Activated B cell treated with CpG ODN at 0.5 μM for 24 hours (primary cell): ENCODE measurements around the gene RASGEF1C. TPM values are rescaled to one million over a fixed set of nuclear protein-coding genes. Genes with fewer than 3 reads are reported as not detected.
A peak's percentile ranks its signal among the peaks of the same experiment; 100 is the strongest.

Source experiments
- ATAC-seq: fragments of 200-7000 bp; cut with Tn5 transposase; one replicate; pipeline ENCODE4 v1.10.0; 2021; ENCODE audit warnings: low read depth, mild to moderate bottlenecking, moderate library complexity
- CTCF ChIA-PET: fragments of 350-600 bp; sonication (Branson Sonifier 250); formaldehyde crosslinking; loops from one replicate; lab custom pipeline; 2021; ENCODE audit warnings: antibody characterized with exemption; lab: Charles Lee
- POLR2A ChIA-PET: fragments of 350-600 bp; sonication (Branson Sonifier 250); formaldehyde crosslinking; loops from one replicate; lab custom pipeline; 2021; ENCODE audit warnings: antibody characterized with exemption; lab: Charles Lee
- DNase-seq: peaks from one replicate; pipeline ENCODE4 v3.0.0; 2022
- H3K27ac Mint-ChIP-seq: one replicate; pipeline ENCODE4 v1.8.0; 2020; ENCODE audit warnings: mixed read lengths
- H3K27me3 Mint-ChIP-seq: one replicate; pipeline ENCODE4 v1.8.0; 2021; ENCODE audit warnings: mixed read lengths
- H3K36me3 Mint-ChIP-seq: one replicate; pipeline ENCODE4 v1.8.0; 2021; ENCODE audit warnings: low read depth, mixed read lengths
- H3K4me1 Mint-ChIP-seq: one replicate; pipeline ENCODE4 v1.8.0; 2021; ENCODE audit warnings: mixed read lengths
- H3K4me3 Mint-ChIP-seq: one replicate; pipeline ENCODE4 v1.8.0; 2020; ENCODE audit warnings: mild to moderate bottlenecking, mixed read lengths
- H3K9me3 Mint-ChIP-seq: one replicate; pipeline ENCODE4 v1.8.0; 2020; ENCODE audit warnings: mixed read lengths
- CTCF ChIP-seq: fragments of 200-600 bp; IDR thresholded peaks from one replicate; pipeline ENCODE4 v1.8.0; 2022; ENCODE audit warnings: antibody characterized with exemption, mild to moderate bottlenecking
- intact Hi-C: fragments of 100-400 bp; cut with micrococcal nuclease; formaldehyde crosslinking; loops from one replicate; pipeline ENCODE4 v1.15.1; 2024
- total RNA-seq: library from RNA; stranded (reverse); gene quantifications from 2 replicates; pipeline ENCODE4 v1.2.3, GENCODE V29; 2022

The RASGEF1C gene
- total RNA-seq, 1 donor from 2014 or later, result not detected

DNA sequence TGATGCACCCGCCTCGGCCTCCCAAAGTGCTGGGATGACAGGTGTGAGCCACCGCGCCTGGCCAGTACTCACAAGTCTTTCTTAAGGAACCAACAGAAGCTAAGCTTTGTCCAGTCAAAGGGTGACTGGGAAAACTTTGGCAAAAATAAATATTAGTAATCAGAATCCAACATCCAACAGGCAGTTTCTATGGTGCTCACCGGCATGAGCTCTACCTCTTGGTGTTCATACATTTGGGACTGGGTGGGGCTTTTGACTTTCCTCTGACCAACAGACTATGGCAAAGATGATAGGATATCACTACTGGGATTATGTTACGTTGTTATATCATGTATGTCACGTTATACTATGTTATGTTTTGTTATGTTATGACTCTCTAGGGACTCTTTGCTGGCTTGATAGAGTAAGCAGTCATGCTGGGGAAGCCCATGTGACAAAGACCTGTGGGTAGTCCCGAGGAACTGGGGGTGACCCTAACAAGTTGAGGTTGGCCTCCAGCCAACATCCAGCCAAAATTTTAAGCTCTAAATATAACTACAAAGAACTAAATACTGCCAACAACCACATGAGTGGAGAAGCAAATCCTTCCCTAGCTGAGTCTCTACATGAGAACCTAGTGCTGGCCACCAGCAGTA is 6.0 kb downstream of the RASGEF1C start:
- intact Hi-C loops, result no loop called here
- H3K4me3 Mint-ChIP-seq, result no peak overlapping the region
- ChIA-PET POLR2A (no interaction called here), CTCF (no interaction called here)
- no peak for TF ChIP-seq CTCF
- no peaks in the 10 kb centered on the region for H3K9me3 Mint-ChIP-seq
- H3K4me1 Mint-ChIP-seq, result peaks cover 1% of the 10 kb centered on the region
- no peak overlapping the region for H3K27ac Mint-ChIP-seq
- DNase-seq, result no peak
- H3K27me3 Mint-ChIP-seq, result peaks cover 21% of the 10 kb centered on the region
- H3K36me3 Mint-ChIP-seq, result no peaks in the 10 kb centered on the region
- ATAC-seq, result no peak

DNA sequence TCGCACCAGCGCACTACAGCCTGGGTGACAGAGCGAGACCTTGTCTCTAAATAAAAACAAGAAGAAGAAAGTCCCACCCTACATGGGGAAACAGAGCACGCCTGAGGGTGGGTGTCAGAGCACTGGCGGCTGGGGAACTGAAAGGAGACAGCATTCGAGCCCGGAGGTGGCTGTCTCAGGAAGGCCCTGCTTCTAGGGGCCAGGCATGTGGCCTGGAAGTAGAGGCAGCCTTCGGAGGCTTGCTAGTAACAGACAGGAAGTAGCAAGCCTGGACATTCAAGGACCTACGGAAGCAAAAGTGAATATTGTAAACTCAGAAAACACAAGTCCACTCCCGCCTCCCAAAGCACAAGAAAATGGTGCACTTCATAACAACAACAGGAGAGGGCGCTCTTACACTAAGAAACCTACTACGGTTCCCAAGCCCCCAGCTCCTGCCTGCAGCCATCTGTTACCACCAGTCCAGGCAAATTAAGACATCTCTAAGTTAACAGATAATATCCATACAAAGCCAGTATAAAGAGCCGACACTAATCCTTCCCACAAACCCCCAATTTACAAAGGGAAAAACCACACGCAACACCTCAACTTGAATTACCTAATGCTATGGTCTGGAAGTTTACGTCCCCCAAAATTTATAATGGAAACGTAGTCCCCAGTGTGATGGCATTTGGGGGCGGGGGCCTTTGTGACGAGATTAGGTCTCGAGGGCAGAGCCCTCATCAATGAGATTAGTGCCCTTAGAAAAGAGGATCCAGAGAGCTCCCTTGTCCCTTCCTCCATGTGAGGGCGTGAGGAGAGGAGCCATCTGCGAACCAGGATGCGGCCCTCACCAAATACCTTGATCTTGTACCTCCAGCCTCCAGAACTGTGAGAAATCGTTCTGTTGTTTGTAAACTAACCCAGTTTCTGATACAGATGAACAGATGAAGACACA is 7.7 kb downstream of the RASGEF1C start:
- Mint-ChIP-seq H3K9me3 (no peaks in the 10 kb centered on the region), H3K4me1 (no peaks in the 10 kb centered on the region), H3K27me3 (peaks cover 7% of the 10 kb centered on the region), H3K36me3 (no peaks in the 10 kb centered on the region), H3K27ac (no peak overlapping the region), H3K4me3 (no peak overlapping the region)
- no peak for ATAC-seq
- CTCF ChIA-PET, result interaction anchor here (1.3 kb wide), 1 partner anchor 127 kb away, joined by 3 read pairs; no protein-coding TSS in a partner anchor
- intact Hi-C loops, result no loop called here
- POLR2A ChIA-PET, result no interaction called here
- DNase-seq, result no peak
- no peak for TF ChIP-seq CTCF

- ATAC-seq, result no peak
- intact Hi-C loops, result no loop called here
- peaks cover 4% of the 10 kb centered on the region for H3K27me3 Mint-ChIP-seq
- H3K9me3 Mint-ChIP-seq, result no peaks in the 10 kb centered on the region
- POLR2A ChIA-PET, result no interaction called here
- H3K27ac Mint-ChIP-seq, result no peak overlapping the region
- no peaks in the 10 kb centered on the region for H3K36me3 Mint-ChIP-seq
- no peak for DNase-seq
- CTCF ChIA-PET, result no interaction called here
- no peak for TF ChIP-seq CTCF
- H3K4me1 Mint-ChIP-seq, result no peaks in the 10 kb centered on the region
- no peak overlapping the region for H3K4me3 Mint-ChIP-seq
Observed at GRCh38 chr5:180199390-180199789, 9.6 kb downstream of the RASGEF1C start.

GRCh38 chr5:180198208-180198607 is 10.8 kb downstream of the RASGEF1C start:
- no peaks in the 10 kb centered on the region for H3K9me3 Mint-ChIP-seq
- peaks cover 2% of the 10 kb centered on the region for H3K27me3 Mint-ChIP-seq
- CTCF ChIA-PET, result no interaction called here
- DNase-seq (peak; percentile 7), ATAC-seq (no peak)
- POLR2A ChIA-PET, result no interaction called here
- intact Hi-C loops, result no loop called here
- no peak overlapping the region for H3K27ac Mint-ChIP-seq
- H3K4me3 Mint-ChIP-seq, result no peak overlapping the region
- no peak for TF ChIP-seq CTCF
- no peaks in the 10 kb centered on the region for H3K4me1 Mint-ChIP-seq
- H3K36me3 Mint-ChIP-seq, result no peaks in the 10 kb centered on the region

GRCh38 chr5:180197016-180197702 is 11.9 kb downstream of the RASGEF1C start:
- TF ChIP-seq CTCF, result no peak
- H3K36me3 Mint-ChIP-seq, result no peaks in the 10 kb centered on the region
- no peaks in the 10 kb centered on the region for H3K9me3 Mint-ChIP-seq
- no peak overlapping the region for H3K27ac Mint-ChIP-seq
- intact Hi-C loops, result no loop called here
- H3K4me1 Mint-ChIP-seq, result no peaks in the 10 kb centered on the region
- H3K4me3 Mint-ChIP-seq, result no peak overlapping the region
- POLR2A ChIA-PET, result no interaction called here
- no peak for ATAC-seq
- no peaks in the 10 kb centered on the region for H3K27me3 Mint-ChIP-seq
- no peak for DNase-seq
- CTCF ChIA-PET, result no interaction called here
